HG02973 (cell line): Measurements from ENCODE around the gene CFAP68.
"Not testable (repeated sequence)": the region's sequence is repeated elsewhere in the genome, so short reads cannot be mapped to it uniquely, and the experiment has no call there.

Source experiments
- ATAC-seq: cut with Tn5 transposase; IDR thresholded peaks from one replicate; pipeline ENCODE4 v1.9.1; 2021; ENCODE audit warnings: moderate library complexity; ENCODE audit not compliant: unreplicated experiment

CFAP68 gene

GRCh38 chr11:111870522-111870885 lies 8.8 kb upstream of the CFAP68 start:
- ATAC-seq, result no peak

GRCh38 chr11:111870886-111871692 lies 8.3 kb upstream of the CFAP68 start, which contains the start of gene ALG9:
ALG9 (minus strand) TSS chr11:111871581; CDS start chr11:111871482, 99 bp downstream.
- peak; percentile 83 for ATAC-seq

- ATAC-seq, result no peak
Observed at GRCh38 chr11:111871693-111872161, 7.6 kb upstream of the CFAP68 start.

GRCh38 chr11:111878385-111878848 lies 924 bp upstream of the CFAP68 start:
- no peak for ATAC-seq

- peak; percentile 12 for ATAC-seq
Observed at GRCh38 chr11:111879637-111879960, 258 bp downstream of the CFAP68 start.

GRCh38 chr11:111882202-111882601 lies 2.9 kb downstream of the CFAP68 start:
- ATAC-seq, result no peak

- ATAC-seq, result not testable (repeated sequence)
Observed at GRCh38 chr11:111885053-111885452, 5.7 kb downstream of the CFAP68 start.

- ATAC-seq, result no peak
Observed at GRCh38 chr11:111886032-111886431, 6.7 kb downstream of the CFAP68 start.

GRCh38 chr11:111886844-111887243 lies 7.5 kb downstream of the CFAP68 start:
- ATAC-seq, result no peak

GRCh38 chr11:111905411-111905810 lies 26.1 kb downstream of the CFAP68 start:
- ATAC-seq, result no peak

GRCh38 chr11:111906680-111907079 lies 27.3 kb downstream of the CFAP68 start:
- ATAC-seq, result no peak

GRCh38 chr11:111908639-111909305 lies 29.4 kb downstream of the CFAP68 start:
- no peak for ATAC-seq

- ATAC-seq, result no peak
Observed at GRCh38 chr11:111909378-111909777, 30.0 kb downstream of the CFAP68 start.

GRCh38 chr11:111910676-111911562 lies 31.6 kb downstream of the CFAP68 start:
- ATAC-seq, result no peak

- ATAC-seq, result no peak
Observed at GRCh38 chr11:111911563-111912401, 32.4 kb downstream of the CFAP68 start, which contains the start of gene CRYAB. CRYAB (minus strand) TSS chr11:111911770; CDS start chr11:111911724, 46 bp downstream.

GRCh38 chr11:111912535-111912934 lies 33.2 kb downstream of the CFAP68 start, which contains the start of gene HSPB2:
HSPB2 (plus strand) TSS chr11:111912734; CDS start chr11:111912830, 96 bp downstream.
- ATAC-seq, result no peak

GRCh38 chr11:111913031-111913861 lies 33.9 kb downstream of the CFAP68 start:
- ATAC-seq, result no peak

- ATAC-seq, result no peak
Observed at GRCh38 chr11:111913997-111914396, 34.7 kb downstream of the CFAP68 start.

GRCh38 chr11:111916768-111917167 lies 37.4 kb downstream of the CFAP68 start:
- no peak for ATAC-seq
